GM18868 (cell line): ENCODE results near the gene NMS.
"Not testable (repeated sequence)": the region's sequence is repeated elsewhere in the genome, so short reads cannot be mapped to it uniquely, and the experiment has no call there.

Experiments used
- ATAC-seq: cut with Tn5 transposase; IDR thresholded peaks from one replicate; pipeline ENCODE4 v1.9.1; 2021; ENCODE audit warnings: mild to moderate bottlenecking, moderate library complexity; ENCODE audit not compliant: unreplicated experiment

The NMS gene, protein sequence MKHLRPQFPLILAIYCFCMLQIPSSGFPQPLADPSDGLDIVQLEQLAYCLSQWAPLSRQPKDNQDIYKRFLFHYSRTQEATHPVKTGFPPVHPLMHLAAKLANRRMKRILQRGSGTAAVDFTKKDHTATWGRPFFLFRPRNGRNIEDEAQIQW

DNA sequence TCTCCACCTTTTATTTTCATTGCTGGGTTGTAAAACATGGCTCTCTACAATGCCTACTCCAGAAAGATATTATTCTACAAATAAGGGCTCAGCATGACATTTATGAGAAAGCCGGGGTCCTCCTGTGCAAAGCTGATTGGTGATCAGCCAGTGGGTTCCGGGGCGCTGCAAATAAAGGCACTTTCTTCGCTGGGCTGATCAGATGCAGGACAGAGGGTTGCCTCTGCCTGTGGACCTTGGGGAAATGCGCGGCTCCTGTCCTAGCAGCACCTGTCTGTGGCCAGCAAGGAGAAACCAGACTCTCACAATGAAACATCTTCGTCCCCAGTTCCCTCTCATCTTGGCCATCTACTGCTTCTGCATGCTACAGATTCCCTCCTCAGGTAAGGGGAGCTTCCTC, at the start of gene NMS:
NMS (plus strand) TSS at position 301 of the 400 bp plus-strand sequence; CDS start at position 308, 7 bp downstream.
- no peak for ATAC-seq

DNA sequence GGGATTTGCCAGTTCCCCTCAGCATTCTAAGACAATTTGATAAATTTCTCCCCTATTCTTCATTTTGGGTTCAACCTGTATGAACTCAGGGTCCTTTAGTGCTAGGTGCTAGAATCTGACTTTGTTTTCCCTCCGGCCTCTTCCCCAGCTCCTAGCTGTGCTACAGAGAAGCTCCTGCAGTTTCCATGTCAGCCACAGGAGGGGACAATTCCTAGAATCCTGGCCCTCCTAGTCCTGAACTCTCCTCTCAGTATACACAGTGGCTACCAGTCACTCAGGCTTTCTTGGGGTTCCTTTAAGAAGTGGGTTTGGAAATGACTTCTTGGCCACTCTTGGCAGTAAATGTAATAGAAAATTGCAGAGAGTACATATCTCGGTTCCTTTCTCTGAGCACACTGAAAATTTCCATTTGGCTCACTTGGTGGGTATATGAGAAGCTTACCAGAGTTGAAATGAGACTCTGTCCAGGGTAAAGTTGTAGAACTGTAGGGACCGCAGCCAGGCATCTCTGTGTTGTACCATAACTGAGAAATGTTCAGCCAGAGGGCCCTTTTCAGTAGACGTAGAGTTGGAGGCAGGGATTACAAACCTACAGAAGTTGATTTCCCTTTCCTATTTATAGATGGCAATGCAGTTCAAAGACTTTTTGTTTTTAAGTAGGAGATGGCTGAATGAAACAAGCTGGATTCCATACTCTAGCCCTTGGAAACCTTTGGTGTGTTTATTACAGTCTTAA, 47.8 kb upstream of the NMS start:
- no peak for ATAC-seq

DNA sequence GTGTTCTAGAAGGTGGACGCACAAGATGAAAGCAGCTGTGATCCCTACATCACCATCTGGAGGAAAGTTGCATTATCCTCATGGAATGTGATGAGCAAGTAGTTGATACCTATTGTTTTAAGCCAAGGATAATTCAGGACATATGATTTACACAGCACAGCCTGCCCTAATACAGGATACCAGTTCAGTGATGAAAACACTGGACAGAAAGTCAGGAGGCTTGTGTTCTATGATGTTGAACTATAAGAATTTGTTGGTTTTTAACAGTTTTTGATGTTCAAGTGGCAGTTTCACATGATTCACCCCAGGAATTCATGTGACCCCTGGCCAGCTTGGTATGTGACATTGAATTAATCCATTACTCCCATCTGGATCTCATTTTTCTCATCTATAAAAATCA, 46.7 kb upstream of the NMS start:
- ATAC-seq = no peak

- ATAC-seq = no peak
Observed at GRCh38 chr2:100424277-100424875, 45.9 kb upstream of the NMS start.

- no peak for ATAC-seq
Observed at GRCh38 chr2:100425107-100425506, 45.2 kb upstream of the NMS start.

- no peak for ATAC-seq
Observed at GRCh38 chr2:100425573-100426383, 44.5 kb upstream of the NMS start.

DNA sequence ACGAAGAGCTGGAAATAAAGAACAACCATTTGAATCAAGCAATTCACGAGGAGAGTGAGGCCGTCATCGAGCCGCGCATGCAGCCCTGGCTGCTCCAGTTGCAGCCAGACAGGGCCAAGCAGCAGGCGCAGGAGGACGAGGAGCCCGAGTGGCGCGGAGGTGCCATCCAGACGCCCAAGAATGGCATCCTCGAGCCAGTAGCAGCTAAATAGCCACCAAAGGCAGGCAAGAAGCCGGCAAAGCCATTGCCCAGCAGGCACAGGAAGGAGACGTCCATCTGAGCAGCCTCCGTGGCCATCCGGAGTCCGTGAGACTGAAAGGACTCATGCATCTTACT, 43.9 kb upstream of the NMS start:
- ATAC-seq = no peak

DNA sequence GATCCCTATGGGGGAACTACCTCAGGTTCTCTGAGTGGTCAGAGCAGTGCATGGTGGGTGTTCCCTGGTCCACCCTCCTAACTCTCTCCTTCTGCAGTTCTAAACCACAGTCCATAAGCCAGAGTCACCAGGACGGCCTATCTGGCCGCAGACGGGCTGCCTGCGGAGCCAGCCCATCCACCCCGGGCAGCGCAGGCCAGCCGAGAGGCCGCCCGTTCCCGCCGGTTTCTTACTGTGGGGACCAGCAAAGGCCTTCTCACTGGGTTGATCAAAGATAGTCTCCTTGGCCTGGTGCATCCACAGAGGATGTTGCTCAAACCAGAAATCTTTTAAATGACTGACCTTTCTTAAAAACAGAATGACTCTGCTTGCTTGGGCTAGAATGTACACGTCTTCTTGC, 43.2 kb upstream of the NMS start:
- no peak for ATAC-seq

GRCh38 chr2:100427627-100428258, 42.5 kb upstream of the NMS start:
- peak; percentile 77 for ATAC-seq

- ATAC-seq = no peak
Observed at GRCh38 chr2:100429726-100430125, 40.6 kb upstream of the NMS start.

DNA sequence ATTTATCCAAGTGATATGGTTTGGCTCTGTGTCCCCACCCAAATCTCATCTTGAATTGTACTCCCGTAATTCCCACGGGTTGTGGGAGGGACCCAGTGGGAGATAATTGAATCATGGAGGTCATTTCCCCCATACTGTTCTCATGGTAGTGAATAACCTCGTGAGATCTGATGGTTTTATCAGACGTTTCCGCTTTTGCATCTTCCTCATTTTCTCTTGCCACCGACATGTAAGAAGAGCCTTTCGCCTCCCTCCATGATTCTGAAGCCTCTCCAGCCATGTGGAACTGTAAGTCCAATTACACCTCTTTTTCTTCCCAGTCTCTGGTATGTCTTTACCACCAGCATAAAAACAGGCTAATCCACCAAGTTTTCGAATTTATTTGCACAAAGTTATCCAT, 32.5 kb upstream of the NMS start:
- ATAC-seq = no peak

- no peak for ATAC-seq
Observed at GRCh38 chr2:100446696-100447095, 23.6 kb upstream of the NMS start.

GRCh38 chr2:100451092-100451491, 19.2 kb upstream of the NMS start:
- ATAC-seq = no peak

- no peak for ATAC-seq
Observed at GRCh38 chr2:100451734-100452133, 18.5 kb upstream of the NMS start.

- ATAC-seq = no peak
Observed at GRCh38 chr2:100453853-100454252, 16.4 kb upstream of the NMS start.

DNA sequence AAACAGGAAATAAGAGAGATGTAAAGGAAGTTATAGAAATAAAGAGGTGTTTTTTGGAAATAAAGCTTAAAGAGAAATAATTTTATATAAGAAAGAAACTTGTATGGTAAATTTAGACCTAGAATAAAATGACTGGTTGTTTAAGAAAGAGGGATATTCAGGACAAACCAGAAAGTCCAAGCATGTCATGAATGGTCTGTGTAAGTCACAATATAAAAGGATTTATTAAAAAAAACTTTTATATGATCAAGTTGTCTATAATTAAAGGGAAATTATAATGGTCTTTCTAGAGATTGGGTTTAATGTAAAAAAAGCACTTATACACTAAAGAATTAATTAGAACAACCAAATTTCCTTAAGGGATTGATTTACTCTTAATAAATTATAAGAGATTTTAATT, 13.9 kb upstream of the NMS start:
- not testable (repeated sequence) for ATAC-seq

DNA sequence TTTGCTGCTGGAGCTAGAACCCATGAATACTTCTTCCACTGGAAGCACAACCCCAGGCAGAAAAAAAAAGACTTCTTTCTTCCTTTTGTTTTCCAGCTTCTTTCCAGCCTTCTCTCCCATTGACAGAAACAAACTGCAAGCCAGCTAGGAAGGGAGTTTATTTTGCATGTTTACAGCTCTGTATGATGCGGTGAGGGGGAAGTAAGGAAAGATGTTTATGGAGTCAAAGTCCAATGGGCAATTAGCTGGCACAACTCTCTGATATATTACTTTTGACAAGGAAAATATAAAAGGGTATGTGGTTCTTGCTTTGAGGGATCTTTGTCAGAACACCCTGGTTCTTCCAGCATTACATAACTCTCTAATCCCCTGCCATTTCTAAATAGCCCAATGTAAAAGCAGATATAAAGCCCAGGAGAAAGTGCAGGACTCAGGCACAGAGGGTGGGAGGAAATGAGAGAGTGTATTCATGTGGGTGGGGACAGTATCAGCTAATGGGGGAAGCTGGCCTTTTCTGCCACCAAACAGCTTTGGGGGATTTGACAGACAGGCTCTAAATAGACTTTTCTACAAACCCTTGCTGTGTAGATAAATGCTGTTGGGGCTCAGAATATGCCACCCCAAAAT, 9.3 kb upstream of the NMS start:
- ATAC-seq = no peak

DNA sequence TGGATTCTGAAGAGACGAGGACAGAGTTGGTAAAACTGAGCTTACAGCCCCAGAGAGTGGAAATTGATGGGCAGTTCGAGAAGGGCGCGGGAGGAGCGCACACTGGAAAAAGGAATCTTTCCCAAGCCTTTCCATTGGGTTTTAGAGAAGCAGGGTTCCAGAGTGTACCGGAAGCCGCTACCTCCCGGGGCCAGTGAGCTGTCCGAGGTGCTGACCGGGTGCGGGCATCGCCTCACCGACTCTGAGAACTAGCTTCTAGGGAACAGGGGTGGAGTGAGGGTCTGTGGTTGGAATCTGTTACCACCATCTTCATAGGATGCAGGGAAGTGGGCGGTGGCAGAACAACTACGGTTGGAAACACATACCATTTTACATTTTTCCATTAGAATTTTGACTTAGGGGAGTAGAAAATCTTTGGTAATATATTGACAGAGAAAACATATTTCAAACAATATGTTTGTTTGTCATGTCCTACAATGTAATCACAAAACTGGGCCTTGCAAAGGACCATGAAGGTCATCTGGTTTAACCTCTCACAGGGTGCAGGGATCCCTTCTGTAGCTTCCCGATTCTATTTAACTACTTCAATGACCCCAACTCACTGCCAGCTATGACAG, 724 bp downstream of the NMS start:
- no peak for ATAC-seq

- no peak for ATAC-seq
Observed at GRCh38 chr2:100476606-100477005, 6.3 kb downstream of the NMS start.

- ATAC-seq = no peak
Observed at GRCh38 chr2:100482741-100483140, 12.5 kb downstream of the NMS start.
